GM21360 (cell line): Measurements from ENCODE around the gene PAX5.
"Not testable (repeated sequence)": the region's sequence is repeated elsewhere in the genome, so short reads cannot be mapped to it uniquely, and the experiment has no call there.

ENCODE experiments used
- ATAC-seq: cut with Tn5 transposase; IDR thresholded peaks from one replicate; pipeline ENCODE4 v1.9.1; 2021; ENCODE audit warnings: mild to moderate bottlenecking, moderate library complexity; ENCODE audit not compliant: unreplicated experiment

The PAX5 gene

DNA sequence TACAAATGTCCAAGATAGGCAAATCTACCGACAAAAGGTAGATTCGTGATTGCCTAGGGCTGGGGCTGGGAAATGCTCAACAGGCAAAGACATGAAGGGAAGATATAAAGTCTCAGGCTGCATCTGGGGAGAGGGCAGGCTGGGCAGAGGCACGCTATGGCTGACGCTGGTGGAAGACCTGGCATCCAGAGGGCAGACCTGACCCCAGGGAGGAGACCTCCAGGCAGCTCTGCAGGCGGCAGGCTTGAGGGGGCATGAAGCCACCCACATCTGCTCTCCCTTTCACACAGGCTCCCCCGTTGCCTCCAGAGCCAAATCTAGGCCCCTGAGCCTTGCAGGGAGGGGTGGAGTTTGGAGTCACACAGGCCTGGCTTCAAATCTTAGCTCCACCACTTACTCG lies 145.5 kb downstream of the PAX5 start:
- no peak for ATAC-seq

DNA sequence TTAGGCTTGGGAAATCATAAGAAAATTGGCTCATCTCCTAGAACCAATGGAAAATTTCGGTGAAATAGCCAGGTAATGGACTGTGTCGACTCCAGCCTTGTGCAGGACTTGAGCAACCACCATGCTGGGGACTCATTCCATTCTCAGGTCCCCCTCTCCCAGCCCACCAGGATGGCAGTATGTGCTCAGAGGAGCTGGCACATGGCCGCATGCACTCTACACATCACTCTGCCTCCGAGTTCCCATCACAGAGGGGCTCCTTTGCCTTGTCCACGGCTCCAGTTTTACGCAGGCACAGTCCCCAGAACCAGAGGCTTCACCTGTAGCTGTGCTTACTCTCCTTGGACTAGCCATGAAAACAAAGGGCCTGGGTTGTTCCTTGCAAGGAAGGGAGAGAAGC lies 149.3 kb downstream of the PAX5 start:
- no peak for ATAC-seq

DNA sequence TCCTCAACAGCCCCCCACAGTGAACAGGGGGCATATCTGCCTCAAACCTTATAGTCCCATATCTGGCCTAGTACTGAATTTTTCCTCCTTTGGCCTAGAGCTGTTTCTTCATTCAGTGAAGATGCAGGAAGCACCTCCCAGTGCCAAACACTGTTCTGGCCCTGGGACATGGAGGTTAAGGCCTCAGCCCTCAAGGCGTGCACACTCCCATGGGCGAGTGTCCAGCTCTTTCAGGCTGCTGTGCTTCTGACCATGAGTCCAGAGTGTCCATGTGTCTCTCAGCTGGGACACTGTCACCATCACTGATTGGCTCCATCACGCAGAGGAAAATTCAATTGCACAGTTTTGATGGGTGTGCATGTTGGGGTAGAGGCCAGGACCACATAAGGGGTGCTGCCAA lies 151.5 kb downstream of the PAX5 start:
- ATAC-seq = no peak

DNA sequence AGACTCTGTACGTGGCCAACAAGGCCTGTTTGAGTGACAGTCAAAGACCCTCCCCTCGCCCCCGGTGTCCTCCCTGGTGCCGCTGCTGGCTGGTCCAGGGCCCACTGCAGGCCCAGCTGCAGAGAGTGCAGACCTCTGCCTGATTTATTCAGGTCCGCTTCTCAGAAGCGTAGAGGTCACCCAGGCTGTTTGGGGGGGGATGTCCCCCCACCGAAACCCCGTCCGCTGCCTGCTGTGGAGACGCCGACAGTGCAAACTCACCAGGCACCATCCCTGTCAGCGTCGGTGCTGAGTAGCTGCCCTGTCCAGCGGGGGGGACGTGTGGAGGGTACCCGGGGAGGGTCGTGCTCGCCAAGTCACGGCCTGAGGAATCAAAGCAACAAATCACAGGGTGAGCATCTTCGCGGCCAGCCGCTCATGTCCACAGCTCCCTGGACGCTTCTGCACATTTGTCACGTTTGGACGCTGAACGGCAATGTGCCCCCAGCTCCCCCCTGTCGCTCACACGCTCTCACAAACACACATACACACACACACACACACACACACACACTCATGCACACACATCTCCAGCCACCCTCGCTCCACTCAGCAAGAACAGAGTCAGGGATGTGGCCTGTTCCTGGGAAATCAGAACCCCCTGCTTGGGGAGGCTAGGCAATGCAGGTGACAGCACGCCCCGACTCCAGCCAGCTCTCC lies 152.2 kb downstream of the PAX5 start:
- ATAC-seq = no peak

DNA sequence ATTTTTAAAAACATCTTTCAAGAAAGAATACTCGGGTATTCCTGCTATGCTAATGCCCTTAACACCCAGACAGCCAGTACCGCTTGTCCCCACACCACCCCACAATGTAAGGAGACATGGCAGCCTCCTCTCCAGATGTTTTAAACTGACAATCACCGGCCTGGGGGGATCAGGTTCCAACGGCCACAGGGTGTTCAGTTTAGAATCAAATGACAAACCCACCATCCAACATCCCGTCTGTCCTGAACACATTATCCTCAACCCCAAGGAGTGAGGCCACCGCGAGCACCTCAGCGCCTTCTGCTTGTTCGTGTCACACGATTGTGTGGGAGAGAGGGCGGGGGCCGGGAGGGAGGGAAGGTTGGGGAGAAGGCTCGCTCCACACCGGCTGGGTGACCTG lies 152.8 kb downstream of the PAX5 start:
- ATAC-seq = no peak

DNA sequence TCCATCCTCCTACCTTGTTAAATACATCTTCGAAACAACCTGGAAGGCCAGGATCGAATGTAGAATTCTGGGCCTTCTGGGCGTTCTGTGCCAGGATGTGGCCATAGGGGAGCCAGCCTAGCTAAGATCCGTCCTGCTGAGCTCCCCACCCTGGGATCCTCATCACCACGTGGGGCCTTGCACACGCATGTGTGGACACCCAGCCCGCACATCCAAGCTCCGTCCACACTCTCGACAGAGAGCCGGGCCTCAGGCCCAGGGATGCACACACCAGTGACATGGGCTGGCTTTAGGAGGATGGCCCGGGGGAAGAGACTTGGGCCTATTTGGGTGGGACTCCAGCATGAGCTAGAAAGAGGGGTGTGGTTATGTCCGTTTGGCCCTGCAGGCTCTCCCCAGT lies 154.0 kb downstream of the PAX5 start:
- no peak for ATAC-seq

DNA sequence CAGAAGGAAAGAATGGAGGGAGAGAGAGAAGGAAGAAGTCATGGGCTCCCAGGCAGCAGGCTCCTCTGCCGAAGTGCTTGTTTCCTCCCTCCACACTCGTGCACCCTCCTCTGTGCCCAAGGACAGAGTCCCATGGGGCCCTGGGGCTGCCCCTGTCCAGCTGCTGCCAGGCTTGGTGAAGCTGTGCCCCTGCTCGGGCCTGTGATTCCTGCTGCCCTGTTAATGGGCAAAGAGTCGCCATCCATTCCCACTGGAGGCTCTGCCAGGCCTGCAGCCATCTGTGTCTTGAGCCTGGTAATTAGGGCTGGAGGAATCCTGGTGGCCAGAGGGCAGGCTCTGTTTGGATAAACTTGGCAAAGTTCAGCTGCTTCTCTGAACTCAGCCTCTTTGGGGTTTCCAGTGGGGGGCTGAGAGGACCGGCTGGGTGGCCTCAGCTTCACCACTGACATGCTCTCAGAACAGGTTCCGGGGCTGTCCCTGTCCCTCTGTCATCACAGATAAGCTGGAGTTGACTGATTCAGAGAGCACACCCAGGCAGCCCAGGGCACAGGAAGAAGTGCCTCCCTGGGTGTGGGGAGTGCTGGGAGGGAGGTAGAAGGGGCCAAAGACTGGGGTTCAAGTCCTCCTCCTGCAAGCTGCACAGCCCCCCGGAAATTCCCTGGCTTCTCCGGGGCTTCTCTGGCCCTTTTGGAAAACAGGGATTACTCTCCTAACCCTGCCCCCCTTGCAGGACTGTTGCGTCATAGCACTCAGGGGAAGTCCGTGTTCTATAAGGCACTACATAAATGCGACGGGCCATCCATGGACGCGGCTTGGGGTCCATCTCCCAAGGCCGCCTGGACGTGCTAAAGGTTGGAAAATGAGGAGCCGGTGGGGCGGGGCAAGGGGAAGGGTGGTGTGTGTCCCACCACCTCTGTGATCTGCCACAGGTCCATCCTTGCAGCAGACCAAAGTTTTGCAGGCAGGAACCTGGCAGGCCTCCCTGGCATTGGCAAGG lies 154.8 kb downstream of the PAX5 start:
- ATAC-seq = peak; percentile 57

DNA sequence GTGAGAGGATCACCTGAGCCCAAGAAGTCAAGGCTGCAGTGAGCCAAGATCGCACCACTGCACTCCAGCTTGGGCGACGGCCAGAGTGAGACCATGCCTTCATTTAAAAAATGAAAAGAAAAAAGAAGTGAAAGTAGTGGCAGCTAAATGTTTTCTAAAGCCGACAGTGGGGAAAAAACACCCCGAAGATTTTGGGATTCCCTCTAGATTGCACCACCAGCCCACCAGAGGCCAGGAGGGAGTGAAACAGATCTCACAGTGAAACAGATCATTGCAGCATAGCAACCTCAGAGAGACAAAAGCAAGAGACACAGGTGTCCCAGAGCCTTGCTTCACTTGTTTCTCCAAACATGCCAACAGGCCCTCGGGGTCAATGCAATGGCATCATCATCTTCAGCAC lies 156.8 kb downstream of the PAX5 start:
- no peak for ATAC-seq

DNA sequence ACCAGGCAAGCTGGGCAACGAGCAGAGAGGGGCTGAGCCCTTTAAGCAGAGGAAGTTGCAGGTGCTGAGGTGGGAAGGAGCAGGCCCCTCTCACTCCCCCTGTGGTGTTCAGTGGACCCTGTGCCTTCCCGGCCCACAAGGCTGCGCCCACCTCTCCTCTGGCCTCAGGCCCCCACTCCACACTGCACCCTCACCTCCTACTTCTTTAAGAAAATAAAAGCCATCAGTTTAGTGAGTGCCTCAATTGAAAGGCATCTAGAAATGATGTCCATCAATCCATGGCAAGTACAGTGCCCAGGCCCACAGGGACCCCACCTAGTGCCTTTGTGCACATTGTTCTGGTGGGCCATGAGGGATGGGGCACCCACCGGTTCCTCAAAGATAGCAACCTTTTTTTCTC lies 158.0 kb downstream of the PAX5 start:
- no peak for ATAC-seq

DNA sequence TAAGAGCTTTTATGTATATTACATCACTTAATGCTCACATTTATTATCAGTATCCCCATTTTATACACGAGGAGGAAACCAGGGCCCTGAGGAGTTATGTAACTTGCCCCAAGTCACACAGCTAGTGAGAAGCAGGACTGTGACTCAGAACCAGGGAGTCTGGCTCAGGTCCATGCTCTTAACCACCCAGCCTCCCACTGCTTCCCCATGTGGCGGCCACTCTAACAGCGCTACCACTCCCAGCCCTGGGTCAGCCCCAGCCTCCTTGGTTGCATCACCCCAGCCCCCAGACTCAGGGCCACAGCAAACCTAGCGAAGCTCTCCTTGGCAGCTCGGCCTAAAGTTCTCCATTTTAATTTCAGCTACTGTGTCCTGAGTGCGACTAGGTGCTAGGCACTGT lies 159.1 kb downstream of the PAX5 start:
- no peak for ATAC-seq

DNA sequence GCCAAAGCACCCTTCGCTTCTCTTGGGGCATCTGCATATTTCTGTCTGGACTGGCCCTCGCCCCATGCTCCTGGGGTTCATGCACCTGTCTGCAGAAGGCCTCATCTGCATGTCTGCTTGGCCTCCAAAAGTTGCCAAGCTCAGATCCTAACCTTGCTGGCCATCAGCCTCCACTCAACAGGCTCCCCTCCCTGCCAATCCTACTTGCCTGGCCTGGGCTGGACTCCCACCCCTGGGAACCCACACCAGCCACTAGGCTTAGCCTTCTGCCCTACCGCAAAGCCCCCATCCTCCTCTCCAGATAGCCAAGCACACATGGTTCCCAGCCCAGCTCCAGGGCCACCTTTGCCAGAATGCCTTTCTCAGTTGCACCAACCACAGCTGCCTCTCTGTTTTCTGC lies 159.8 kb downstream of the PAX5 start:
- no peak for ATAC-seq

DNA sequence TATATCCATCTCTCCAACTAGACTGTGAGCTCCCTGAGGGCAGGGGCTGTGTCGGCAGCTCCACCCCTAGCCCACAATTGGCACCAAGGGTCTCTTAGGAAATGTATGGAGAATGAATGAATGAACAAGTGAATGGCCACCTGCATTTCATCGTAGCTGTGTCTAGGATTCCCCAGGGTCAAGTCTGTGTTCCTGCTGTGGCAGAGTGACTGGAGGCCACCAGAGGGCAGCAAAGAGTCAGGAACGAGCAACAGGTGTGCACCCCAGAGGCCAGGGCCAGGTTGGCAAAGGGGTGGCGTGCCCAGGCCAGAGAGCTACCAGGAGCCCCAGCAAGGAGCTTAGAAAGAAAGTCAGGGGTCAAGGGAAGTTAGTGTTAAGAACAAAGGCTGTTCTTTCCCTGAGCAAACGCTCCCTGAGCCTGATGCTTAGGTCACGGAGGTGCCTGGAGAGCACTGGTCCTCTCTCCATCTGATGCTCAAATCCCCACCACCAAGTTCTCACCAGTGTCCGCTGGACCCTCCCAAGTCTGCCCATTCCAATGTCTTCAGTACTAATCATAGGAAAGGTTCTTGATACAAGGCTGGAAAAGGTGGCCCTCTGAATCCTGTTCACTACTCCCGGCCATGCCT lies 160.7 kb downstream of the PAX5 start:
- no peak for ATAC-seq

DNA sequence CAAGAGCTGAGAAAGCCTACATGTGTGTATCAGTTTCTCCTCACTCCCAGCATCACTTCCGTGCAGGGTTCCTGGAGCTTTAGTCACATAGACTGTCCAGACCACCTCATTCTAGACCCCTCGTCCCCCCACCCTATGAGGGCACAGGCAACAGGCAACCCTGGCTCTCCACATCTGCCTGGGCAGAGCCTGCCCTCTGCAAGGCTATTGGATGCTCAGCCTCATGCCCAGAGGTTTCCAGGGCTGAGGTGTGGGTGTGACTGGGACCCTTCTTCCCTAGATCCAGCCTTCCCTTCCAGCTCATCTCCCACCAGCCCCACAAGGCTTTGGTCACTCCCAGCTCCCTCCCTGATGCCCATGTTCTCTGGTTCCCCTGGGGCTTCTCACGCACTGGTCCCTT lies 161.4 kb downstream of the PAX5 start:
- ATAC-seq = no peak

DNA sequence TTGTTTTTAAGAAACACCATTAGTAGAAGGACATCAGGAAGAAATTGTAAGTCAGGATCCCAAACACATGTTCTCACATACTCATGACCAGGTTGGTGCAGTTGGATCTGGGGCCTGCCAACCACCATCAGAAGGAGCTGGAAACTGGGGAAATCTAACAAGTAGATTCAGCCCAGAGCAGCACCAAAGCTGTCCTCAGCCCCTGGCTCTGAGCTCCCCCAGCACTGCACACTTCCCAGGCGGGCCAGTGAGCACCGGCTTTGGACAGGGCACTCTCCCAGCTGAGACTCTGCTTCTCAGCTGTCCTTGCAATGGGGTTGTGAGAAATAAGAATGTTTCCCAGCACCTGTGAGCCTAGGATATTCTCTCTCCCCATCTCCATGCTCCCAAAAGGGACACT lies 162.5 kb downstream of the PAX5 start:
- no peak for ATAC-seq

DNA sequence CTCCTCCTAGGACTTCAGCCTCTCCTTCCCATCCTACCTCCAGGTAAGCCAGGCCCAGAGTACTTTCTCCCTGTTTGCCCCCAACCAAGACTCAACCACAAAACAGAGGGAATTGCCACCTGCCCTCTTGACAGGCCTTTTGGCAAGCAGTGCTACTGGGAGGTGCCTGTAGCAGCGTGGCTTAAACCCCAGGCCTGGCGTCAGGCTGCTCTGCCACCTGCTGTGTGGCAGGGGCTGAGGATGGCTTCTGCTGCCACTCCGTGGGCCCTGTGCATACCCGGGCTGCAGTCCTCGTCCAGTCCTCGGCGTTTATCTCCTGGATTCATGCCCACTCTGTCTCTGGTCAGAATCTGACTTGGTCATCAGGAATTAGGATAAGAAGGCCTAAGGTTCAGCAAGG lies 163.1 kb downstream of the PAX5 start:
- no peak for ATAC-seq

DNA sequence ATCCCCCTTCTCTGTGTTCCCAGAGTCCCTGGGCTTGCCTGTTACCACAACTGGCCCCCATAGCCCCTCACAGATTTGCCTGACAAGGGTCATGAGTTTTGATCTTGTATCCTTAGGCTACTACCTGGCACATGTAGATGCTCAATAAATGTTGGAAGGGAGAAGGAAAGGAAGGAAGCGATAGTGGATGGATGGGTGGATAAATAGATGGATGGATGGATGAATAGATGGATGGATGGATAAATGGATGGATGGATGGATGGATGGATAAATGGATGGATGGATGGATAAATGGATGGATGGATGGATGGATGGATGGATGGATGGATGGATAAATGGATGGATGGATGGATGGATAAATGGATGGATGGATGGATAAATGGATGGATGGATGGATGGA lies 164.5 kb downstream of the PAX5 start:
- ATAC-seq = not testable (repeated sequence)

DNA sequence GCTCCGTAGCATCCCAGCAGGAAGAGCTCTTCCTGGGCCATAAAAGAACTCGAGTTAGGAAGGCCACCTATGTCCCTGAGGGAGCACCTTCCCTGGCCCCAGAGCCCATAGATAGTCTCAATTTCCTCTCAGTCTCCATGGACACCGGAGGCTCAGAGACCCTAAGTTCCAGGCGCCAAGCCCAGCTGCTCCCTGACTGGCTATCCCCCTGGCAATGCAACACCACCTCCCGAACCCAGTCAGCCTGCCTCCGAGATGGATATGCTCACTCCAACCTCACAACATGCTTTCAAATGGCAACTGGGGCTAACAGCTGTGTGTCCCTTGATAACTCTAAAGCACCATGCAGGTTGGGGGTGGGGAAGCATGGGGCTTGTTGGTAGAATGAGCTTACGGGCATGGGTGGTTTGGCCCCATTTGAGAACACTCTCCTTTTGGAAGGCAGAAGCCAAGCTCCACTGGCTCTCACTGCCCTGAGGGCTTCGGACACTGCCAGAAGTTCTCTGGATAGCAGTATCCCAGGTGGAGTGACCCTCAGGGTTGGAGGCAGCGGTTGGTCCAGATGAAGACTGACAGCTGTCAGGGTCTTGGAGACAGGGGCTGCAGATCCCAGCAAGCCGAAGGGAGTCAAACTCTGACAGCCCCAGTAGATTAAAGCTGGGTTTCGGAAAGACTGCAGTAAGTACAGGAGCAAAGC lies 165.3 kb downstream of the PAX5 start:
- ATAC-seq = no peak

DNA sequence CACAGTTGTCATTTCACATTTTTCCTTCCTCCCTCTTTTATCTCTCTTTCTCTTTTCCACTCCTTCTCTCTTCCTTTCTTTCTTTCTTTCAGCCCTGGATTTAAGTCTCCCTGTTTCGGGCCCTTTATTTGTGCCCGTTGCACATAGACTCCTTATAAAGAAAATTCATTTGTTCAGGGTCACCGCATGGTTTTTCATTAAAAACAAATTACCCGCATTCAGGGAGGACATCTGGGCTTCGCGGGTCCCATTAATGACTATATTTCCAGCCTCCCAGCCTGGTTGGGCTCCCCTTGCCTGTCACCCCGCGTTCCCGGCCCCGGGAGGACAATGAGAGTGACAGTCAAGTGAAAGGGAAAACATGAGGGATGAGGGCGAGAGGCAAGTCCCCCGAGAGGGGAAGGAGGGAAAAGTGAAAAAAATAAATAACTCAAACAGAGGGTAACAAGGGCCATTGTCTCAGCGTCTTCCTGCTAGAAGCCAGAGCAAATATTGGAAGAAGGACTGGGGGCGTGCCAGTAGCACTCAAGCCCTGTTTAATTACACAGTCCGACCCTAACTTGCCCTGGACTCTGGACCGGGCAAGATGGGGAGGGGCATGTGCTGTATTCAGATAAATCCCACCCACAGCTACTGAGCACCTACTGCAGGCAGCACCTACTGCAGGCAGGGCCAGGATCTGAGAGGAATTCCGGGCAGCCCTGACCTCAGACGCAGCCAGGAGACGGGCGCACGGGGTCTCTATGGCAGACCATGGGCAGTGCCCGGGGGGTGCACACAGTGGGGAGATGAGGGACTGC lies 166.2 kb downstream of the PAX5 start:
- no peak for ATAC-seq

DNA sequence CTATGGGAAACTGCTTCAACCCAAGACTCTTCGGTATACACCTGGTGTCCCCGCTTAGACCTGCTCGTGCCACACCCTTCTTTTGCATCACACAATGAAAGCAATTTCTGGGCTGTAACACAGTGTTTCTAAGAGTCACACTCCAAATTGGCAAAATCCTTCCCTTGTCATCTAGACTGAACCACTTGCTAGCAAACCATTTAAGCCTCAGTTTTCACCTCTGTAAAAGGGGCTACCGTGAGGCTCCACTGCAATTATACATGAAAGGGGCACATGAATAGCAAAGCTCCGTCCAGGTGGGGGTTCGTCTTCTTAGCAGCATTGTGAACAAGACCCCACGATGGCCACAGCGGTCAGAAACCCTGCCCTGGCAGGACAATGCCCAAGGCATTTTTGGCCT lies 166.8 kb downstream of the PAX5 start:
- ATAC-seq = no peak

DNA sequence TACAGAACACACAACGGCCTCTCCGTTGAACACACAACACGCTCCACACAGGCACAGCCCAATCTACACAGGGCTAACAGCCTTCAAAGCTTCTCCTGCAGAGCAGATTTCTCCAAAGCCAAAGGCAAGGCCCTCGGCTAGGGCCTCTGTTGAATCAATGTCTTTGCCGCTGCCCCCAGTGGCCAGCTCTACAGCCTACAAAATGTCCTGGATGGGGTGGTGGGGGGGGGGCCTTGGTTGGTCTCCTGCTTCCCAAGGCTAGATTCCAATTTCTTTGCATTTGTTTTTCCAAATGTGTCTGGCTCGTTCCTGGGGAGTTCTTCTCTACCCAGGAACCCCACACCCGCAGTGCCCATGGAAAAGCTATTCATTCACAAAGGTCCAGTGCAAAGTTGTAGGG lies 167.2 kb downstream of the PAX5 start:
- ATAC-seq = no peak
